ENCODE results near the gene ALK. TPM values are rescaled to one million over a fixed set of nuclear protein-coding genes. Genes with fewer than 3 reads are reported as not detected.

Gene ALK
- total and polyA plus RNA-seq, 12 donors: 0.09 to 1.8 (median 0.53) TPM; not detected in 1

DNA sequence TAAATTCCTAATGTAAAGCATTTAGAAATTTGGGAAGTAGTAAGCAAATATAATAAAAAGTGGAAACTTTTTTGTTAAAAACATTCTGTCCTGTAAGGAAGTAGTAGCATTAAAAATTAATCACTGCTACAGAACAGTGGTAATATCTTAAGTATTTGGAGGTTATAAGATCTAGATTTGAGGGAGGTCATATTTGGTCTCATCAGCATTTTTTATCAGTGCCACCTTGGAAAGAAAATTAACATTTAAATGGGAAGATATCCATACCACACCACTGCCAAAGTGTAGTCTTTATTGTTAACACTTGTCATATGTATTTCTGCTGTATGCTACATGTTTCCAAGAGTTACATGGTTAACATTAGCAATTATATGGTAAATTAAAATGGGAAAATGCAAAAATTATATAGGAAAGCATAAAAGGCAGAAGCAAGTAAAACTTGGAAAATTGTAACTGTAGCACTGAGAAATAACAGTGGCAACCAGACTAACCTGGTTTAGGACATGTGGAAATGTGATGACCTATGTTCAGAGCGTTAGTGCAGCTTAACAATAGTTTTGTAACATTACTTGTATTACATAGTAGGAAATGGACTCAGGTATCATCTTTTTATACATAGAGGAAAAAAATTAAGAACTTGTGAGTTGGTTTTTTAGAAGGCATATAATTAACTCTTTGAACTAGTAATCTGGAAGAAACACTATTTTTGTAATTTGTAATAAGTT lies 759.0 kb downstream of the ALK start:
- 79 to 95% (median 90%) methylated on average over 1 of the region's 1 CpG for WGBS, 4 donors
- DNase-seq: no peak
- TF ChIP-seq, protein P1, sequence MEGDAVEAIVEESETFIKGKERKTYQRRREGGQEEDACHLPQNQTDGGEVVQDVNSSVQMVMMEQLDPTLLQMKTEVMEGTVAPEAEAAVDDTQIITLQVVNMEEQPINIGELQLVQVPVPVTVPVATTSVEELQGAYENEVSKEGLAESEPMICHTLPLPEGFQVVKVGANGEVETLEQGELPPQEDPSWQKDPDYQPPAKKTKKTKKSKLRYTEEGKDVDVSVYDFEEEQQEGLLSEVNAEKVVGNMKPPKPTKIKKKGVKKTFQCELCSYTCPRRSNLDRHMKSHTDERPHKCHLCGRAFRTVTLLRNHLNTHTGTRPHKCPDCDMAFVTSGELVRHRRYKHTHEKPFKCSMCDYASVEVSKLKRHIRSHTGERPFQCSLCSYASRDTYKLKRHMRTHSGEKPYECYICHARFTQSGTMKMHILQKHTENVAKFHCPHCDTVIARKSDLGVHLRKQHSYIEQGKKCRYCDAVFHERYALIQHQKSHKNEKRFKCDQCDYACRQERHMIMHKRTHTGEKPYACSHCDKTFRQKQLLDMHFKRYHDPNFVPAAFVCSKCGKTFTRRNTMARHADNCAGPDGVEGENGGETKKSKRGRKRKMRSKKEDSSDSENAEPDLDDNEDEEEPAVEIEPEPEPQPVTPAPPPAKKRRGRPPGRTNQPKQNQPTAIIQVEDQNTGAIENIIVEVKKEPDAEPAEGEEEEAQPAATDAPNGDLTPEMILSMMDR (IDR thresholded peaks at IDR 0.05): no peak
- TF ChIP-seq POLR2A (IDR thresholded peaks at IDR 0.05): no peak
- no peaks in the 10 kb centered on the region for H3K27me3 ChIP-seq
- H3K36me3 ChIP-seq (replicated peaks in 1 of 2): no peaks in the 10 kb centered on the region
- H3K4me1 ChIP-seq (replicated peaks in 1 of 2): no peaks in the 10 kb centered on the region
- no peak overlapping the region for H3K4me3 ChIP-seq
- intact Hi-C loops (cut with DNase I): no loop called here
- no peak overlapping the region for H3K27ac ChIP-seq
- H3K9me3 ChIP-seq (replicated peaks in 1 of 3): no peaks in the 10 kb centered on the region

DNA sequence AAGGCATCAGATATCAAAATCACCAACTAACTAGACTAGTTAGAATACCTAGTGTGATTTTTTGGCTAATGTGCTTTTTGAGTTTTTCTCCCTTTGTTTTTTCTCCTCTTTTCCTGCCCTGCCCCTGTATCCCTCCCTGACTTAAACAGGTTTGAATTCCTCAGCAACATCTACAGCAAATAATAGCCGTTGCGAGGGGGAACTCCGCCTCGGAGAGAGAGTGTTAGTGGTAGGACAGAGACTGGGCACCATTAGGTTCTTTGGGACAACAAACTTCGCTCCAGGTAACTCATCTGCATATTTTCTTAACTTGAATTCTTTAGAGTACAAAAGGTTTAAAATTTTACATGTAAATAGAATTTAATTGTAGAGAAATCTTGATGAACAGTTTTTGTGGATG lies 761.2 kb downstream of the ALK start:
- Histone ChIP-seq H3K27me3 (no peaks in the 10 kb centered on the region), H3K36me3 (replicated peaks in 1 of 2) (no peaks in the 10 kb centered on the region), H3K4me3 (no peak overlapping the region), H3K9me3 (replicated peaks in 1 of 3) (no peaks in the 10 kb centered on the region), H3K4me1 (replicated peaks in 1 of 2) (no peaks in the 10 kb centered on the region), H3K27ac (no peak overlapping the region)
- no peak for DNase-seq
- no peak for TF ChIP-seq POLR2A (IDR thresholded peaks at IDR 0.05)
- 76 to 92% (median 86%) methylated on average over 5 of the region's 5 CpGs for WGBS, 4 donors
- intact Hi-C loops (cut with DNase I): no loop called here

DNA sequence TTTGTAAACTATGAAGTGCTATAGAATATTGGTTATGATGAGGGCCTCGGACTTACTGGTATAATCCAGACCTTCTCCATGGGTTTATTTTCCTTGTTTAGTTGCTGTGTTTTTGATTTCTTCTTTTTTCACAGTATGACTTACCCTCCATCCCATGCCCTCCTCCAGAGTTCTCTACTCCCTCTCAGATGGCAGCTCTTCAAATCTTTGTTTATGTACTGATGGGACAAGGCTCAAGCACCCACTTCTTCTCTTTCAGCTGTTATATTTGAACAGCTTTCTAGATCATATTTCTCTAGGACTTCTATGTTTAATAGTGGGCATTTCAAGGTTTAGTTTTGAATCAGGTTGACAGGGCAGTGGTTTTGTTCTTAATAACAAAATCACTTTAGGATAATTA lies 762.3 kb downstream of the ALK start:
- TF ChIP-seq POLR2A (IDR thresholded peaks at IDR 0.05): no peak
- TF ChIP-seq, protein P1 (IDR thresholded peaks at IDR 0.05): no peak
- H3K4me1 ChIP-seq (replicated peaks in 1 of 2): no peaks in the 10 kb centered on the region
- H3K27ac ChIP-seq: no peak overlapping the region
- peaks cover 0 to 10% of the 10 kb centered on the region in 2 donors for H3K36me3 ChIP-seq (replicated peaks in 1 of 2)
- intact Hi-C loops (cut with DNase I): no loop called here
- 45 to 95% (median 70%) methylated on average over 1 of the region's 1 CpG for WGBS, 4 donors
- no peak overlapping the region for H3K4me3 ChIP-seq
- H3K27me3 ChIP-seq: no peaks in the 10 kb centered on the region
- no peak for DNase-seq
- no peaks in the 10 kb centered on the region for H3K9me3 ChIP-seq (replicated peaks in 1 of 3)

DNA sequence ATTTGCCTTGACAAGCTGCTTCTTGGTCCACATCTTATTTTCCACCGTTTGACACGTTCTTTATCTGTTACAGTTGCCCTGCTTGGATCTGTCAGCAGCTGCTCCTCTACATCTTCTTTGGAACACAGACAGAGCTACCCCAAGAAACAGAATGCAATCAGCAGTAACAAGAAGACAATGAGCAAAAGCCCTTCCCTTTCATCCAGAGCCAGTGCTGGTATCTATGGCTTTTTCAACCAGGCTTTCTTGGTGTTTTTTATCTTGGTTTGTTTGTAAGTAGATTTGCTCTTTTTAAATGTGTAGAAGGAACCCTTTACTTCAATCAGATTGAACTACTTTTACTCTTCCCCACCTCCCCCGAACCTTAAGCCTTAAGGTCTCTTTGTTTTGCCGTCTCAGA lies 764.3 kb downstream of the ALK start:
- Histone ChIP-seq H3K36me3 (replicated peaks in 1 of 2) (peaks cover 0 to 11% of the 10 kb centered on the region in 2 donors), H3K4me1 (replicated peaks in 1 of 2) (no peaks in the 10 kb centered on the region), H3K4me3 (no peak overlapping the region), H3K9me3 (replicated peaks in 1 of 3) (no peaks in the 10 kb centered on the region), H3K27me3 (no peaks in the 10 kb centered on the region), H3K27ac (no peak overlapping the region)
- 73 to 84% (median 80%) methylated on average over 4 of the region's 4 CpGs for WGBS, 4 donors
- intact Hi-C loops (cut with DNase I): no loop called here
- TF ChIP-seq, protein P1 (IDR thresholded peaks at IDR 0.05): no peak
- no peak for TF ChIP-seq POLR2A (IDR thresholded peaks at IDR 0.05)
- no peak for DNase-seq

GRCh38 chr2:29155578-29155977 lies 765.8 kb downstream of the ALK start:
- no peaks in the 10 kb centered on the region for H3K27me3 ChIP-seq
- DNase-seq: no peak
- peaks cover 0 to 11% of the 10 kb centered on the region in 2 donors for H3K36me3 ChIP-seq (replicated peaks in 1 of 2)
- WGBS, 4 donors: 80 to 90% (median 87%) methylated on average over 2 of the region's 2 CpGs
- TF ChIP-seq, protein P1 (IDR thresholded peaks at IDR 0.05): no peak
- no peak for TF ChIP-seq POLR2A (IDR thresholded peaks at IDR 0.05)
- intact Hi-C loops (cut with DNase I): no loop called here
- no peak overlapping the region for H3K4me3 ChIP-seq
- H3K4me1 ChIP-seq (replicated peaks in 1 of 2): no peaks in the 10 kb centered on the region
- H3K27ac ChIP-seq: no peak overlapping the region
- H3K9me3 ChIP-seq (replicated peaks in 1 of 3): no peaks in the 10 kb centered on the region
